CD14-positive monocyte (primary cell): ENCODE data around the gene ARFGEF3. TPM values are rescaled to one million over a fixed set of nuclear protein-coding genes. Genes with fewer than 3 reads are reported as not detected.

Experiments used
- DNase-seq, 3 donors: peaks; one replicate each; pipeline ENCODE4 v3.0.0-alpha.2; 2011 to 2022
- H2AFZ ChIP-seq: 2 replicates; pipeline ENCODE4 v1.6.0; 2012; ENCODE audit warnings: mild to moderate bottlenecking, low read depth, low read length, inconsistent platforms; ENCODE audit not compliant: insufficient read depth, poor library complexity, severe bottlenecking
- H3K27ac ChIP-seq, 2 donors: 1 replicate in 1 of 2; 2 replicates in 1 of 2; pipeline ENCODE4 v1.5.1; 2012 to 2013; ENCODE audit warnings: low read length in 2 of 2, control low read depth in 1 of 2, inconsistent platforms in 1 of 2, low read depth in 1 of 2, mild to moderate bottlenecking in 1 of 2
- H3K27me3 ChIP-seq, 2 donors: one replicate each; pipeline versions ENCODE4 v1.6.0 to v1.6.1; 2011 to 2013; ENCODE audit warnings: low read length in 2 of 2; ENCODE audit not compliant: control insufficient read depth in 2 of 2, insufficient read depth in 2 of 2
- H3K36me3 ChIP-seq, 2 donors: replicated peaks in 1 of 2; 1 replicate in 1 of 2; 2 replicates in 1 of 2; pipeline versions ENCODE4 v1.5.1 to v1.6.1; 2012 to 2013; ENCODE audit warnings: low read length in 2 of 2, control low read depth in 1 of 2, inconsistent platforms in 1 of 2, mild to moderate bottlenecking in 1 of 2; ENCODE audit not compliant: insufficient read depth in 2 of 2, control insufficient read depth in 1 of 2
- H3K4me1 ChIP-seq, 2 donors: 1 replicate in 1 of 2; 2 replicates in 1 of 2; pipeline versions ENCODE4 v1.5.1 to v1.6.1; 2012 to 2013; ENCODE audit warnings: low read length in 2 of 2, control low read depth in 1 of 2, inconsistent platforms in 1 of 2, mild to moderate bottlenecking in 1 of 2, moderate library complexity in 1 of 2; ENCODE audit not compliant: insufficient read depth in 2 of 2, control insufficient read depth in 1 of 2
- H3K4me2 ChIP-seq: replicated peaks from 2 replicates; pipeline ENCODE3; 2012; ENCODE audit warnings: low read length, moderate library complexity, mild to moderate bottlenecking; ENCODE audit not compliant: poor library complexity, severe bottlenecking; ENCODE audit errors: extremely low read depth
- H3K4me3 ChIP-seq, 3 experiments: fragments of 200-600 bp in 1 of 3; sonication (generic) in 1 of 3; replicated peaks in 1 of 3; 1 replicate in 2 of 3; 2 replicates in 1 of 3; pipeline ENCODE4 v1.5.1; 2011 to 2013; ENCODE audit warnings: low read length in 3 of 3, mild to moderate bottlenecking in 3 of 3, control low read depth in 2 of 3, low read depth in 2 of 3, inconsistent platforms in 1 of 3, moderate library complexity in 1 of 3
- H3K79me2 ChIP-seq: 2 replicates; pipeline ENCODE4 v1.6.0; 2012; ENCODE audit warnings: mild to moderate bottlenecking, control low read depth, inconsistent platforms, low read length, moderate library complexity; ENCODE audit not compliant: insufficient read depth
- H3K9ac ChIP-seq: 2 replicates; pipeline ENCODE4 v1.6.0; 2017; ENCODE audit warnings: low read length, mild to moderate bottlenecking; ENCODE audit not compliant: insufficient read depth, poor library complexity, severe bottlenecking
- H3K9me3 ChIP-seq, 2 donors: replicated peaks in 1 of 2; 1 replicate in 1 of 2; 2 replicates in 1 of 2; pipeline versions ENCODE4 v1.5.1 to v1.6.1; 2012 to 2013; ENCODE audit warnings: low read length in 2 of 2, control low read depth in 1 of 2; ENCODE audit not compliant: control insufficient read depth in 1 of 2, insufficient read depth in 1 of 2
- H4K20me1 ChIP-seq: 2 replicates; pipeline ENCODE4 v1.6.0; 2012; ENCODE audit warnings: mild to moderate bottlenecking, low read length, control low read depth, moderate library complexity; ENCODE audit not compliant: insufficient read depth
- H3K27ac Mint-ChIP-seq, 7 donors: one replicate each; pipeline ENCODE4 v1.8.0; 2020; ENCODE audit warnings: mild to moderate bottlenecking in 7 of 7, mixed read lengths in 7 of 7, moderate library complexity in 6 of 7, inconsistent platforms in 2 of 7
- H3K27me3 Mint-ChIP-seq, 3 donors: one replicate each; pipeline ENCODE4 v1.8.0; 2021 to 2022; ENCODE audit warnings: low read depth in 3 of 3, mild to moderate bottlenecking in 3 of 3, mixed read lengths in 3 of 3, moderate library complexity in 3 of 3, inconsistent platforms in 1 of 3
- H3K36me3 Mint-ChIP-seq, 2 donors: one replicate each; pipeline ENCODE4 v1.8.0; 2020; ENCODE audit warnings: mixed read lengths in 2 of 2, inconsistent platforms in 1 of 2, mild to moderate bottlenecking in 1 of 2
- H3K4me1 Mint-ChIP-seq: one replicate; pipeline ENCODE4 v1.8.0; 2020; ENCODE audit warnings: mild to moderate bottlenecking, mixed read lengths
- H3K4me3 Mint-ChIP-seq, 2 donors: one replicate each; pipeline ENCODE4 v1.8.0; 2020; ENCODE audit warnings: mild to moderate bottlenecking in 2 of 2, mixed read lengths in 2 of 2, moderate library complexity in 1 of 2
- H3K9me3 Mint-ChIP-seq, 7 donors: one replicate each; pipeline ENCODE4 v1.8.0; 2020 to 2022; ENCODE audit warnings: mixed read lengths in 7 of 7, mild to moderate bottlenecking in 6 of 7, moderate library complexity in 6 of 7, inconsistent platforms in 2 of 7
- CTCF ChIP-seq: fragments of 200-600 bp; IDR thresholded peaks from one replicate; pipeline ENCODE4 v1.8.0; 2022; ENCODE audit warnings: antibody characterized with exemption, mild to moderate bottlenecking
- WGBS: methylation state at CpG from one replicate; pipeline ENCODE4 v1.1.5; 2013; ENCODE audit warnings: missing lambda C conversion rate; ENCODE audit not compliant: insufficient coverage; 5-methylcytosine and 5-hydroxymethylcytosine counted together
- intact Hi-C, 2 donors: fragments of 100-400 bp; cut with micrococcal nuclease; formaldehyde crosslinking; loops; one replicate each; pipeline versions ENCODE4 v1.15.0 to v1.15.1; 2023
- polyA plus RNA-seq, 3 donors: library from polyadenylated mRNA; depleted of rRNA in 1 of 3; unstranded in 2 of 3; stranded (reverse) in 1 of 3; fragments of 300-500 nt in 2 of 3; fragments of >200 nt in 1 of 3; fragmentation: Illumina TruSeq in 2 of 3; gene quantifications; 1 replicate in 2 of 3; 2 replicates in 1 of 3; pipeline ENCODE4 v1.2.3, GENCODE V29; 2012 to 2021

Gene ARFGEF3
- polyA plus RNA-seq, 3 donors = not detected

- Mint-ChIP-seq H3K27me3 (peaks cover 6 to 16% (median 8%) of the 10 kb centered on the region in 3 donors), H3K4me3 (no peak overlapping the region), H3K9me3 (peaks cover 0 to 1% (median 0%) of the 10 kb centered on the region in 7 donors), H3K4me1 (peaks cover 2% of the 10 kb centered on the region), H3K36me3 (no peaks in the 10 kb centered on the region), H3K27ac (no peak overlapping the region)
- no peak overlapping the region for H3K27ac ChIP-seq
- no peaks in the 10 kb centered on the region for H3K79me2 ChIP-seq
- H3K9me3 ChIP-seq = no peaks in the 10 kb centered on the region
- 100% methylated on average over 1 of the region's 2 CpGs for WGBS
- no peaks in the 10 kb centered on the region for H3K27me3 ChIP-seq
- no peak overlapping the region for H2AFZ ChIP-seq
- no peak for DNase-seq
- no peak overlapping the region for H3K9ac ChIP-seq
- H3K4me2 ChIP-seq = no peak overlapping the region
- no peaks in the 10 kb centered on the region for H3K36me3 ChIP-seq
- TF ChIP-seq CTCF = no peak
- no peaks in the 10 kb centered on the region for H4K20me1 ChIP-seq
- H3K4me1 ChIP-seq = no peaks in the 10 kb centered on the region
- H3K4me3 ChIP-seq = no peak overlapping the region
- intact Hi-C loops = no loop called here
Measured at GRCh38 chr6:138261116-138261780, 99.5 kb downstream of the ARFGEF3 start.

- no peaks in the 10 kb centered on the region for H3K27me3 ChIP-seq
- no peaks in the 10 kb centered on the region for H4K20me1 ChIP-seq
- H3K9ac ChIP-seq = no peak overlapping the region
- H3K9me3 ChIP-seq = no peaks in the 10 kb centered on the region
- intact Hi-C loops = no loop called here
- H3K4me2 ChIP-seq = no peak overlapping the region
- no peak overlapping the region for H3K4me3 ChIP-seq
- no peaks in the 10 kb centered on the region for H3K9me3 Mint-ChIP-seq
- H2AFZ ChIP-seq = no peak overlapping the region
- H3K27me3 Mint-ChIP-seq = peaks cover 3 to 16% (median 8%) of the 10 kb centered on the region in 3 donors
- H3K27ac ChIP-seq = no peak overlapping the region
- no CpG with 5 or more reads among the region's 4 CpGs for WGBS
- H3K4me3 Mint-ChIP-seq = no peak overlapping the region
- no peaks in the 10 kb centered on the region for H3K4me1 ChIP-seq
- no peak overlapping the region for H3K27ac Mint-ChIP-seq
- no peak for TF ChIP-seq CTCF
- peaks cover 2% of the 10 kb centered on the region for H3K4me1 Mint-ChIP-seq
- no peaks in the 10 kb centered on the region for H3K79me2 ChIP-seq
- no peaks in the 10 kb centered on the region for H3K36me3 ChIP-seq
- DNase-seq = no peak
- no peaks in the 10 kb centered on the region for H3K36me3 Mint-ChIP-seq
Measured at GRCh38 chr6:138263963-138264362, 102.2 kb downstream of the ARFGEF3 start.
